ENCODE results near the gene PARD6B. TPM values are rescaled to one million over a fixed set of nuclear protein-coding genes. Genes with fewer than 3 reads are reported as not detected.

The PARD6B gene
- total RNA-seq, 2 experiments from 2014 or later: 3.9 to 4.1 TPM

DNA sequence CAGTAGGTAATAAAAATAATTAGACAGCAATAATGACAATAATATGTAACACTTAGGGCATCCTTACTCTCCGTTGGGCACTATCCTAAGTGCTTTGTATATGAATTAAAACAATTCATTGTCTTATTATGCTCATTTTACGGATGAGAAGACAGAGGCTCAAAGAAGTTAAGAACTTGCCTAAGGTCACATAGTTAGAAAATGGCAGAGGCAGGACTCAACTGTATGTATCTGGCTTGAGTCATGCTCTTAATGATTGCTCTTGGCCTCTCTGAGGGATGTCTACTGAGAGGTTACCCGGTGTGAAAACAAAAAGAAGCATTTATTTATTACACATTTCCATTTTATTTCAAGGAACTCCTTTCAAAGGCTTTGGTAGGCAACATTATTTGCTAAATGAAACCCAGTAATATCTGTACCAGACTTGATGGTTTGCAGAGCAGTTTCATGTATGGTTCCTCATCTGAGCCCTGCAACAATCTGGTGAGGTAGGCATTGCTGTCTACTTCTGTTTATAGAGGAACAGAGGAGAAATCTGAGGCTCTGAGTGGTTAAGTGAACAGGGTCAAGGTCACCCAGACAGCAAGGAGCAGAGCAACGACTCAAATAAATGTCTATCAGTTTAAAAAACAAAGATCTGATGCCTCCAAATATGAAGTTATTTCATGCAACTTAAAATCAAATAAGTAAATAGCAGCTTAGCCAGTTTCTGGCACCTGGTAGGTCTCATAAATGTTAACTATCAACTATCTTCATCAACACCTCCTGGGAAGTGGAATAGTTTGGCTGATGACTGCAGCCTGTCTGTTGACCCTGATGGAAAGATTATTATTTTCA, 4.2 kb upstream of the PARD6B start:
- H3K27me3 Mint-ChIP-seq: no peaks in the 10 kb centered on the region
- H3K36me3 Mint-ChIP-seq: no peaks in the 10 kb centered on the region
- H3K4me1 Mint-ChIP-seq: peaks cover 9% of the 10 kb centered on the region
- no peak overlapping the region for H3K4me3 Mint-ChIP-seq
- H3K9me3 Mint-ChIP-seq: no peaks in the 10 kb centered on the region
- no peak overlapping the region for H3K27ac Mint-ChIP-seq
- DNase-seq: no peak

DNA sequence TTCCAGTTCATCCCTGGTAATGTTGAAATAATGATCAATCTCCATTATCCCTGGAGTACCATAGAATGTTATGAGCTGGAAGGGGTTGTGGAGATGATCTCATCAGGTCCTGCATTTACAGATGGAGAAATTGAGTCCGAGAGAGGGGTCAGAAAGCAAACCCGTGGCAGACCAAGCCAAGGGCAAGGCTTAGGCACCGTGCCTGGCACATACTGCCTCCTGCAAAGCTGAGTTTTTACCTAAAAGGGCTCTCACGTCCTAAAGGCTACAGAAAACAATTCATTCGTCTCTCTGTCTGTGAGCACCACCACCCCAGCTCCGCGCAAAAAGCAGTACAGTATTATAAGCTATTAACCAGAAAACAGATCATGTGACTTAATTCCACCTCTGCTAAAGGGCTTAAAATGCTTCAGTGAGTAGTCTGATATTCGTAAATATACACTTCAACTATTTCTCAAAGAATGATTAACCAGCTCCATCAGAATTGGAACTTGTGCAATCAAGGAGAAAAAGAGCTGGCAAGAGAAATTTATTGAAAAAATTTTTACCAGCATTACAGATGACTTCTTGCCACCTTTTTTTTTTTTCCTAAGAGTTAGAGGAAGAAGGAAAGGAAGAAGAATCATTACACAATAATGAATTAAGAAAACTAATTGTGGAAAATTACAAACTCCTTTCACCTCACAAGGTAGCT, 3.4 kb upstream of the PARD6B start:
- no peak overlapping the region for H3K4me3 Mint-ChIP-seq
- H3K9me3 Mint-ChIP-seq: no peaks in the 10 kb centered on the region
- H3K27me3 Mint-ChIP-seq: no peaks in the 10 kb centered on the region
- H3K36me3 Mint-ChIP-seq: no peaks in the 10 kb centered on the region
- no peak for DNase-seq
- peaks cover 17% of the 10 kb centered on the region for H3K4me1 Mint-ChIP-seq
- H3K27ac Mint-ChIP-seq: no peak overlapping the region

DNA sequence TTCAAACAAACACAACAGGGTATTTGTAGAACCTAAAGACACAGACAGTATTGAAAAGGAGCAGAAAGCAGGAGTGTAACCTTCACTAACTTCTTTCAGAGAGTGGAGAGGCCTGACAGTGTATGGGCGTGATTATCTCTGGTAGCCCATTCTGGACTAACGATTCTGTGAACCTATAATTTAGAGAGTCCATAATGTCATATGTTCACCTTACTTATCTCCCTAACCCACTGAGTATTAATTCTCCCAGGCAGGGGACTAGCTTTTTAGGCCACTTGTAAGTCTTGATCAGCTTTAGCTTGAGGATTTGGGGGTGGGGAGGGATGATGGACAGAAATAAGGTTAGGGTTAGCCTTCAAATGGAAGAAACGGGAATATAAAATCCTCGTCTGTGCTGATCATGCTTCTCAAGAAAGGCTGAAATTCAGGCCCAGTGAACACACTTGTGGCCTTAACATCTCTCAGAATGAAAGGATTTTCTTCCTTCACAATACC, 2.8 kb upstream of the PARD6B start:
- Mint-ChIP-seq H3K36me3 (no peaks in the 10 kb centered on the region), H3K4me1 (peaks cover 21% of the 10 kb centered on the region), H3K9me3 (no peaks in the 10 kb centered on the region), H3K4me3 (no peak overlapping the region), H3K27ac (no peak overlapping the region), H3K27me3 (no peaks in the 10 kb centered on the region)
- DNase-seq: no peak

DNA sequence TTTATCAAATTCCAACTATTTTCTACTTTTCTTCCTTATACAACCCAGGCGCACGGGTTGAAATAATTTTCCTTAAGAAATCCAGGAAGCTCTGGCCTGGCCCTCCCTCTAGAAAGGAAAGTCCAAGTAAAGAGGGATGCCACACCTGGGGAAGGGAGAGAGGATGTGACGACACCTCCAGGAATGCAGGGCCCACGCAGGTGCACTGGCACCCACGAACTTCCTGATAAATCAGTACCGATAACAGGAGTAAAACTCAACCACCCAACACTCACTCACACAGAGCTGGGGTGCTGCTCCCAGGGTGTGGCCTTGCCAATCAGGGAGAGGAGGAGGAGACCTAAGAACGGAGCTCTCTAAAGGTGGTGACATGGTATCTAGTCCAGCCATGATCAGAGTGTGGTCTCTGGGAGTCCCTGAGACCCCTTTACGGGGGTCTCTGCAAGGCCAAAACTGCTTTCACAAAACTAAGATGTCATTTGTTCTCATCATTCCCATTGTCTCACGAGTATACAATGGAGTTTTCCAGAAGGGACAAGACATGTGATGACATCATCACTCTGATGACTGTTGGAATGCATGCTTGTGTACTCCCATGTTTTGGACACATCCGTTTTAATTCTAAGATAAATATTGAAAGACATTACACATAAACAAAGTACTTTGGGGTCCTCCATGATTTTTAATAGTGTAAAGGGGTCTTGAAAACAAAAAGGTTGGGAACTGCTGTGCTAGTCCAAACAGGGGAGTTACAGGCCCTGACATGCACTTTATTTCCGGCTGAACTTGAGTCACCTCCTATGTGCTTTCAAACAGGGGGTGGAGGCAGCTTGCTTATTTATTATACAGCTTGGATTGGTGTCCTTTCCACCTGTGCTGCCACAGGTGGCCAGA, 2.2 kb upstream of the PARD6B start:
- H3K36me3 Mint-ChIP-seq: no peaks in the 10 kb centered on the region
- no peak for DNase-seq
- H3K9me3 Mint-ChIP-seq: no peaks in the 10 kb centered on the region
- H3K4me1 Mint-ChIP-seq: peaks cover 22% of the 10 kb centered on the region
- no peak overlapping the region for H3K4me3 Mint-ChIP-seq
- no peak overlapping the region for H3K27ac Mint-ChIP-seq
- no peaks in the 10 kb centered on the region for H3K27me3 Mint-ChIP-seq

DNA sequence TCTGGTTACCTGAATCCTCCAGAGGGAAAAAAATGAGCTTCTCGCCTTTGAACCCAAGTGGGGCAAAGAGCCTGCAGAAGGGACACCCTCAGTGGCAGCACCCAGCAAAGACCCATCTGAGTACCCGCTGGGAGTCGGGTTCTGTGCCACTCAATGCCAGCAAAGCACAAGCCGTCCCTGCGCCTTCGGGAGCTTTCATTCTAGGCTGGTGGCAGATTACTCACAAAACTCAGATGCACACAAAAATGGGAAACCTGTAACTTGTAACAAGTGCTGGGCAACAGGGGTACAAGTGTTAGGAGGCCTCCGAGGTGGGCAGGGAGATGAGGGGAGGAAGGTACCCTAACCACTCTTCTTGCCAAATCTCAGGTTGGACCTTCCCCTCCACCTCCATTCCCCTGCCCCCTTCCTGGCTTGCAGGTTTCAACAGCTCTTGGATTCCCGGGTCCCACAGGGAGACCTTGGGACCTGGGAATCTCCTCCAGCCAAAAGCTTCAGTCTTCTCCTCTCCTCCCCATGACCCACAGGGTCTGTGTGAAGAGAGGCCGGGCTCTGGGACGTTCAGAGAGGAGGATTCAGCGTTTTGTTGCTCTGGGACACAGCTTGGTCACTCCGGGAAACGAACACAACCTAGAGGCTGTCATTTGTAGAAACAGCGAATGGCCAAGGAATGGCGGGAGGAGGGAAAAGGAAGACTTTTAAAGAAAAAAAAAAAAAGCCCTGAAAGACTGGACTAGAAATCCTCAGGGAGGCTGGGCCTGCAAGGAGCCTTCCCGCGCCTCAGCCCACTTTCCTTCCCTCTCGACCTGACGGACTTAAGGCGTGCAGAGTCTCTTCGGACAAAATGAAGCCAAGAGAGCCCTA, 1.2 kb upstream of the PARD6B start:
- no peak for DNase-seq
- H3K36me3 Mint-ChIP-seq: peaks cover 3% of the 10 kb centered on the region

DNA sequence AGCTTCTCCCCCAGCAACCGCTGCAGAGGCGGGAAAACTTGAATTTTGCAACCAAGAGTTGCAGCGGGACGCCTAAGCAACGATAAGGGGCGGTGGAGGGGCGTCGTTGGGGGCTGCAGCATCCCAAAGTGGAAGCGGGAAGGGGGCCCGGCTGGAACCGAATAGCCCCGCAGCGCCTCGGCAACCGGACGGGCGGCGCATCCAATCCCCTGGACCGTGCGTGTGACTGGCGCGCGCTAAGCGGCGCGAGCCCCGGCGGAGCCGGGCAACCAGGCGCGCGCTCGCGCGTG, 670 bp upstream of the PARD6B start:
- DNase-seq: no peak
- Mint-ChIP-seq H3K27ac (no peak overlapping the region), H3K4me1 (peaks cover 27% of the 10 kb centered on the region), H3K4me3 (peak overlapping the region; percentile 83), H3K27me3 (no peaks in the 10 kb centered on the region), H3K36me3 (peaks cover 4% of the 10 kb centered on the region), H3K9me3 (no peaks in the 10 kb centered on the region)

More for the DNA sequence above, 1.2 kb upstream of the PARD6B start:
- H3K4me1 Mint-ChIP-seq: peaks cover 22% of the 10 kb centered on the region
- no peak overlapping the region for H3K27ac Mint-ChIP-seq
- peak overlapping the region; percentile 83 for H3K4me3 Mint-ChIP-seq
- no peaks in the 10 kb centered on the region for H3K27me3 Mint-ChIP-seq
- H3K9me3 Mint-ChIP-seq: no peaks in the 10 kb centered on the region

DNA sequence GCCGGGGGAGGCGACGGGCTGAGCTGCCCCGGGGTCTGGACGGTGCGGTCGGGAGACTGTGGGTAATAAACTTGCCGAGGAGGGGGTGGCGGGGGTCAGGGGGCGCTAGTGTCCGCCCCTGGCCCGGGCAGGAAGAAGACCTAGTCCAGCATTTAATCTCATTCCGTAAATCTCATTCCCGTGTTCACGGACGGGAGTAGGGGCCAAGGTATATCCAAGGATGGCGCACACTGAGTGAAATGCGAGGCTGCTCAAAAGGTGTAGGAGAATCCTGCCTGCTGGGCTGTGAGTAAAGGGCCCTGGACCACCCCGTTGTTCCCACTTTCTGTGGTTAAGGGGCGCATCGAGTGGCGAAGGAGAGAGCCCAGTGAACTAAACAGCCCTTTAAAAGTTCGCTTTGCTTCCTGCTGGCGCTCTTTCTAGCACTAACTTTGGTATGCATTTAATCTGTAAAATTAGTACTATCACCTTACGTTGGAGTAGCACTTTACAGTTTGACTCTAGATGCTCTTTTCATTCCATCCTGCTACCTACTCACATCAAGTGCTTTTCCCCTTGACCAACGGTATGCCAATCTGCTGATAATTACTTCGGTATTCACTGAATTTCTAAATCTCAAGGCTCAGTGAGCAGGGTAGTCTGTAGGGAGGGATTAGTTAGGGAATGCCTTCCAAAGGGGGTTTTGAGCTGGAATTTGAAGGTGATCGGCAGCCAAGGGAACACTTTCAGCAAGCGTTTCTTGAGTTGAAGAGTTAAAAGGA, 730 bp downstream of the PARD6B start:
- peak overlapping the region; percentile 38 for H3K27ac Mint-ChIP-seq
- H3K9me3 Mint-ChIP-seq: no peaks in the 10 kb centered on the region
- H3K4me3 Mint-ChIP-seq: peak overlapping the region; percentile 83
- peaks cover 4% of the 10 kb centered on the region for H3K36me3 Mint-ChIP-seq
- DNase-seq: no peak
- H3K27me3 Mint-ChIP-seq: no peaks in the 10 kb centered on the region
- H3K4me1 Mint-ChIP-seq: peaks cover 30% of the 10 kb centered on the region

DNA sequence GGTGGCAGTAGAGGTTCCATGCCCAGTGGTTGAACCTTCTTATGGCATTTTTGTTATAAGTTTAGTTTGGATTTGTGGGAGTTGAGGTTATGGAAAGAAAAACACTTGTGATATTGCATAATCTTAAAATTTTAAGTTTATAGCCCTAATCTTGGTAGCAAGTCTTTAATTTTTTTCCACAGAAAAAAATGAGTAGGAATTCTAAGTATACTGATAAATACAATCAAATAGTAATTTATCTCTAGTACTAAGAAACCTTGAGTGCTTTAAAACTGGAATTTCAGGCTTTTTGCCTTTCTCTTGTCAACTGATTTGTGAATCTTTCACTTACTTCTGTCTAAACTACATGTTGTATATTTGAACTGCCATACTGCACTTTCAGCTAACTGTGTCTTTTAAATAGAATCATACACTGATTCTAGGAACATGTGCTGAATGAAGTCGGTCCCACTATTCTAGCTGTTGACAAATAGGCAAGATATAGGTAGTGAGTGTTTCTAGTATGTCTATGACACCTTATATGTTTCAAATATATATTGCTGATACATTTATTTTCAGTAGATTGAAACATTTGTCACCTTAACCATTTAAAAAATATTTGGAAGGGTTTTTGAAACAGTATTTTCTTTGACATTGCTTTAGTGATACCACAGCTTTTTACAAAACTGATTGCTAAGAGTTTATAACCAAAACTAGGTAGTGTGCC, 2.4 kb downstream of the PARD6B start:
- H3K9me3 Mint-ChIP-seq: no peaks in the 10 kb centered on the region
- H3K4me1 Mint-ChIP-seq: peaks cover 27% of the 10 kb centered on the region
- H3K4me3 Mint-ChIP-seq: no peak overlapping the region
- H3K27ac Mint-ChIP-seq: no peak overlapping the region
- no peaks in the 10 kb centered on the region for H3K27me3 Mint-ChIP-seq
- peaks cover 4% of the 10 kb centered on the region for H3K36me3 Mint-ChIP-seq
- DNase-seq: no peak

DNA sequence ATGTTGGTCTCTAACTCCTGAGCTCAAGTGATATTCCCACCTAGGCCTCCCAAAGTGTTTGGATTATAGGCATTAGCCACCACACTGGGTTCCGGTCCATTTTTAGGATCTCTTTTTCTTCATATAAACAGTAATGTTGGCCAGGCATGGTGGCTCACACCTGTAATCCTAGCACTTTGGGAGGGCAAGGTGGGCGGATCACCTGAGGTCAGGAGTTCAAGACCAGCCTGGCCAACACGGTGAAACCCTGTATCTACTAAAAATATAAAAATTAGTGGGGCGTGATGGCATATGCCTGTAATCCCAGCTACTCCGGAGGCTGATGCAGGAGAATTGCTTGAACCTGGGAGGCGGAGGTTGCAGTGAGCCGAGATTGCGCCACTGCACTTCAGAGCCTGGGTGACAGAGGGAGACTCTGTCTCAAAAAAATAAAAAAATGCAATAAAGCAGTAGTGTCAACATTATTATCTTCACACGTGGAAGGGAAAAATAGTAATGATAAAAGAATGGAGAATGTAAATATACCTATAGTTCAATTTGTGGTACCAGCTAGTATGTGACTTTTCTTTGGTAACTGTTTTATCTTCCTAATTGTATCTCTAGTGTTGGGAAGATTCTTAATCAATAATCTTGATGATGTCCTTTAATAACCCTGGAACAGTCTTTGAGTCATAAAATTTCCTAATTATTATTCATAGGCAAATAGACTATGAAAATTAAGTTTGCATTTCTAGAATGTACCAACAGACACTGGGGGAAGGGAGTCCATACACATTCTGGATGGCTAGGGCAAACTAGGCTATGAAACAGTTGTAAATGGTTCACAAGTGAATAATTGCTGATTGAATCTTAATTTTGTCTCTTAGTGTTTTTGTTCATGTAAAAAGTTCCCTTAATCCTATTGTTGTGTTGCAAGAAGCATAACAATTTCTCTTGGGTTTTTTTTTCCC, 3.6 kb downstream of the PARD6B start:
- Mint-ChIP-seq H3K4me3 (no peak overlapping the region), H3K36me3 (peaks cover 10% of the 10 kb centered on the region), H3K27ac (no peak overlapping the region), H3K9me3 (no peaks in the 10 kb centered on the region), H3K27me3 (no peaks in the 10 kb centered on the region), H3K4me1 (peaks cover 29% of the 10 kb centered on the region)
- no peak for DNase-seq

DNA sequence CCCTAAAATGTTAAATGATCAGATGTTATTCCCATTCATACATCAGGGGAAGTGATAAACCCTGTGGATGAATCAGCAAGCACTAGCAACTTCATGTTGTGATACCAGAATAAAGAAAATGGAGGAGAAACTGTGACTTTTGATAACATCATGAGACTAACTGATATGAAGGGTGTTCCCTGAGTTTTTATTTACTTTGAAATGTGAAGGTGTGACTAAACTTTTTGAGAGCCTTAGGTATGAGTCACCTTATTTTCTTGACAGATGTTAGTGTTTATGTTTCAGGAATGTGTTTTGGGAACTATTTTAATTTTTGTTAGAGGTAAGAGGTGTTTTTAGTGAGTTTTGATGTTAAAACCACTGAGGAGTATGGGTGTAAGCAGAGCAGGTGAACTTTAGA, 4.4 kb downstream of the PARD6B start:
- H3K36me3 Mint-ChIP-seq: peaks cover 11% of the 10 kb centered on the region
- no peaks in the 10 kb centered on the region for H3K9me3 Mint-ChIP-seq
- peaks cover 30% of the 10 kb centered on the region for H3K4me1 Mint-ChIP-seq
- no peak overlapping the region for H3K27ac Mint-ChIP-seq
- H3K27me3 Mint-ChIP-seq: no peaks in the 10 kb centered on the region
- no peak for DNase-seq
- H3K4me3 Mint-ChIP-seq: no peak overlapping the region

DNA sequence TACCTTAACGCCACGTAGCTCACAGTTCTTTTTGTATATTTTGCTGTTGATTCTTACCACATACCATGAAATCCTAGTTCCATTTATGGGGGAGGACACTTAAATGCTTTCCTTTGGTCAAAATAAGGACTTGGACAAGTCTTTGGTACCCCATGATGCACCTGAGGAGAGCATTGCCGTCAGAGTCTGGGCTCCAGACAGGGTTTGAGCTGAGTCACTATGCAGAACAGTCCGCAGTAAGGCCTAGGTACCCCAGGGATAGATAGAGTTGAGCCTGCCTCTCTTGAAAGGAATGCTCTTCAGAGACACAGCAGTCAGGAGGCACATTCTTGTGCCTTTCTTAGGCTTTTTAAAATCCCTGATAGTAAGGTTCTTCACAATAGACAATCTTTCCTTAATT, 6.0 kb downstream of the PARD6B start:
- Mint-ChIP-seq H3K9me3 (no peaks in the 10 kb centered on the region), H3K27ac (no peak overlapping the region), H3K36me3 (peaks cover 15% of the 10 kb centered on the region), H3K4me3 (no peak overlapping the region), H3K4me1 (peaks cover 31% of the 10 kb centered on the region), H3K27me3 (no peaks in the 10 kb centered on the region)
- no peak for DNase-seq

DNA sequence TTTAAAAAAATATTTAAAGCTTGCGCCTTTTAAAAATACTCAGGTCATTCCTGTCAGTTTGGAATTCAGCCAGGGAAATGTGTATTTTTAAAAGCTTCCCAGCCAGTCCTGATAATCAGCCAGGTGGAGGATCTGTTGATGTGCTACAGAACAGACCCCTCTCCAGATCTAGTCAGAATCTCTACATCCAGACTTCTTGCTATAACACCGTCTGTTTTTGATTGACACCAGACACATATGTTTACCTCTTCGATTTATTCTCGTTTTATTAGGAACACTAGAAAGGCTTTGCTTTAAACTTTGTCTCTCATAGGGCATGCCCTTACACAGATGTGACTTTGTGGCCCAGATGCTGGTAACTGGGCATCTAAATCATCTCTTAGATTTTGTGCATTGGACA, 11.7 kb downstream of the PARD6B start:
- DNase-seq: no peak
- Mint-ChIP-seq H3K27ac (no peak overlapping the region), H3K4me1 (peaks cover 27% of the 10 kb centered on the region), H3K4me3 (no peak overlapping the region), H3K27me3 (no peaks in the 10 kb centered on the region), H3K9me3 (no peaks in the 10 kb centered on the region), H3K36me3 (peaks cover 15% of the 10 kb centered on the region)
